Measurements from ENCODE around the gene LENG9. TPM values are rescaled to one million over a fixed set of nuclear protein-coding genes. Genes with fewer than 3 reads are reported as not detected.

Gene LENG9
- polyA plus RNA-seq, 3 donors = 5.7 to 19.7 (median 7.3) TPM

GRCh38 chr19:54431255-54431838 lies 32.2 kb downstream of the LENG9 start:
- WGBS, 3 donors = 10 to 28% (median 26%) methylated on average over 11 of the region's 11 CpGs
- no peak overlapping the region for H3K27ac ChIP-seq (ENCODE audit: low read depth, low read length)

GRCh38 chr19:54430306-54431254 lies 33.0 kb downstream of the LENG9 start:
- H3K27ac ChIP-seq (ENCODE audit: low read depth, low read length) = no peak overlapping the region
- WGBS, 3 donors = 4 to 12% (median 4%) methylated on average over 38 to 43 of the region's 43 CpGs

GRCh38 chr19:54429545-54430227 lies 33.9 kb downstream of the LENG9 start:
- H3K27ac ChIP-seq (ENCODE audit: low read depth, low read length) = no peak overlapping the region
- WGBS, 3 donors = 43 to 46% (median 43%) methylated on average over 12 to 13 of the region's 13 CpGs

GRCh38 chr19:54429176-54429495 lies 34.4 kb downstream of the LENG9 start:
- no peak overlapping the region for H3K27ac ChIP-seq (ENCODE audit: low read depth, low read length)
- WGBS, 3 donors = 59 to 64% (median 63%) methylated on average over 8 of the region's 8 CpGs

GRCh38 chr19:54428323-54429175 lies 35.0 kb downstream of the LENG9 start:
- 70 to 74% (median 71%) methylated on average over 11 of the region's 11 CpGs for WGBS, 3 donors
- H3K27ac ChIP-seq (ENCODE audit: low read depth, low read length) = no peak overlapping the region

GRCh38 chr19:54427586-54427985 lies 36.0 kb downstream of the LENG9 start:
- 83 to 88% (median 84%) methylated on average over 11 of the region's 11 CpGs for WGBS, 3 donors
- no peak overlapping the region for H3K27ac ChIP-seq (ENCODE audit: low read depth, low read length)

GRCh38 chr19:54426291-54426931 lies 37.2 kb downstream of the LENG9 start:
- no peak overlapping the region for H3K27ac ChIP-seq (ENCODE audit: low read depth, low read length)
- WGBS, 3 donors = 62 to 69% (median 65%) methylated on average over 17 of the region's 17 CpGs

- no peak overlapping the region for H3K27ac ChIP-seq (ENCODE audit: low read depth, low read length)
- 55 to 68% (median 64%) methylated on average over 5 of the region's 5 CpGs for WGBS, 3 donors
These were observed 38.2 kb downstream of the LENG9 start for GRCh38 chr19:54425382-54425723.

- WGBS, 3 donors = 85 to 89% (median 89%) methylated on average over 35 to 36 of the region's 36 CpGs
These were observed 38.8 kb downstream of the LENG9 start for GRCh38 chr19:54424660-54425381.

GRCh38 chr19:54424201-54424600 lies 39.4 kb downstream of the LENG9 start:
- H3K27ac ChIP-seq (ENCODE audit: low read depth, low read length) = no peak overlapping the region
- 83 to 88% (median 84%) methylated on average over 14 of the region's 14 CpGs for WGBS, 3 donors

More at GRCh38 chr19:54424660-54425381, 38.8 kb downstream of the LENG9 start:
- no peak overlapping the region for H3K27ac ChIP-seq (ENCODE audit: low read depth, low read length)

- 70 to 82% (median 80%) methylated on average over 20 of the region's 20 CpGs for whole genome bisulfite sequencing, 3 donors
- H3K27ac ChIP-seq (ENCODE audit: low read depth, low read length) = no peak overlapping the region
These were observed 41.4 kb downstream of the LENG9 start for GRCh38 chr19:54422136-54422535.

- WGBS, 3 donors = 85 to 88% (median 86%) methylated on average over 7 of the region's 7 CpGs
- no peak overlapping the region for H3K27ac ChIP-seq (ENCODE audit: low read depth, low read length)
These were observed 42.1 kb downstream of the LENG9 start for GRCh38 chr19:54421521-54421920.

- no peak overlapping the region for H3K27ac ChIP-seq (ENCODE audit: low read depth, low read length)
- WGBS, 3 donors = 27 to 54% (median 36%) methylated on average over 8 to 9 of the region's 9 CpGs
These were observed 42.4 kb downstream of the LENG9 start for GRCh38 chr19:54421169-54421516.

- 11 to 26% (median 19%) methylated on average over 24 to 37 of the region's 37 CpGs for WGBS, 3 donors
- H3K27ac ChIP-seq (ENCODE audit: low read depth, low read length) = no peak overlapping the region
These were observed 43.0 kb downstream of the LENG9 start for GRCh38 chr19:54420383-54421168.

- H3K27ac ChIP-seq (ENCODE audit: low read depth, low read length) = no peak overlapping the region
- 15 to 43% (median 37%) methylated on average over 9 to 10 of the region's 10 CpGs for WGBS, 3 donors
These were observed 43.6 kb downstream of the LENG9 start for GRCh38 chr19:54420068-54420382.

GRCh38 chr19:54418930-54419800 lies 44.4 kb downstream of the LENG9 start:
- WGBS, 3 donors = 66 to 80% (median 77%) methylated on average over 25 to 26 of the region's 26 CpGs
- no peak overlapping the region for H3K27ac ChIP-seq (ENCODE audit: low read depth, low read length)
